ENCODE data around the gene TMPRSS4. TPM values are rescaled to one million over a fixed set of nuclear protein-coding genes. Genes with fewer than 3 reads are reported as not detected.

The TMPRSS4 gene
- total RNA-seq, result not detected in 2 replicates

GRCh38 chr11:118076754-118077281 lies at the start of gene TMPRSS4:
Gene TMPRSS4, plus strand, starts transcription at chr11:118077078. Its CDS starts 225 bp downstream, at chr11:118077303.
- no peak within 1 kb of the TSS for H3K27ac Mint-ChIP-seq
- peaks cover 21% of the 10 kb centered on the region for H3K27me3 Mint-ChIP-seq
- no peaks in the 10 kb centered on the region for H3K36me3 Mint-ChIP-seq (ENCODE audit: low read depth)
- no peak within 1 kb of the TSS for H3K4me3 Mint-ChIP-seq
- H3K4me1 Mint-ChIP-seq, result no peaks in the 10 kb centered on the region
- no peak for DNase-seq
- no peaks in the 10 kb centered on the region for H3K9me3 Mint-ChIP-seq
- intact Hi-C loops (cut with micrococcal nuclease), result no loop called here

GRCh38 chr11:118027694-118028093 lies 49.2 kb upstream of the TMPRSS4 start:
- Mint-ChIP-seq H3K4me1 (peaks cover 20% of the 10 kb centered on the region), H3K4me3 (no peak overlapping the region), H3K9me3 (peaks cover 14% of the 10 kb centered on the region), H3K27me3 (no peaks in the 10 kb centered on the region), H3K27ac (no peak overlapping the region), H3K36me3 (ENCODE audit: low read depth) (peaks cover 1% of the 10 kb centered on the region)
- DNase-seq, result no peak
- intact Hi-C loops (cut with micrococcal nuclease), result no loop called here

- no peak overlapping the region for H3K4me3 Mint-ChIP-seq
- H3K36me3 Mint-ChIP-seq (ENCODE audit: low read depth), result peaks cover 1% of the 10 kb centered on the region
- H3K27ac Mint-ChIP-seq, result peak overlapping the region; percentile 4
- no peaks in the 10 kb centered on the region for H3K27me3 Mint-ChIP-seq
- peaks cover 25% of the 10 kb centered on the region for H3K4me1 Mint-ChIP-seq
- H3K9me3 Mint-ChIP-seq, result peaks cover 14% of the 10 kb centered on the region
- intact Hi-C loops (cut with micrococcal nuclease), result no loop called here
- no peak for DNase-seq
Measured at GRCh38 chr11:118028626-118029025, 48.3 kb upstream of the TMPRSS4 start.

GRCh38 chr11:118033443-118033842 lies 43.4 kb upstream of the TMPRSS4 start:
- Mint-ChIP-seq H3K27me3 (no peaks in the 10 kb centered on the region), H3K4me3 (no peak overlapping the region), H3K4me1 (peaks cover 19% of the 10 kb centered on the region), H3K27ac (no peak overlapping the region), H3K36me3 (ENCODE audit: low read depth) (peaks cover 1% of the 10 kb centered on the region), H3K9me3 (peaks cover 11% of the 10 kb centered on the region)
- peak; percentile 56 for DNase-seq
- intact Hi-C loops (cut with micrococcal nuclease), result no loop called here

- H3K27ac Mint-ChIP-seq, result peak overlapping the region; percentile 81
- intact Hi-C loops (cut with micrococcal nuclease), result no loop called here
- H3K9me3 Mint-ChIP-seq, result no peaks in the 10 kb centered on the region
Measured at GRCh38 chr11:118042141-118042540, 34.7 kb upstream of the TMPRSS4 start.

GRCh38 chr11:118042796-118043195 lies 34.1 kb upstream of the TMPRSS4 start:
- intact Hi-C loops (cut with micrococcal nuclease), result no loop called here
- H3K27ac Mint-ChIP-seq, result peak overlapping the region; percentile 63
- no peaks in the 10 kb centered on the region for H3K9me3 Mint-ChIP-seq
- H3K36me3 Mint-ChIP-seq (ENCODE audit: low read depth), result peaks cover 3% of the 10 kb centered on the region
- no peak for DNase-seq
- H3K4me1 Mint-ChIP-seq, result peaks cover 58% of the 10 kb centered on the region
- peak overlapping the region; percentile 6 for H3K4me3 Mint-ChIP-seq
- H3K27me3 Mint-ChIP-seq, result no peaks in the 10 kb centered on the region

More at GRCh38 chr11:118042141-118042540, 34.7 kb upstream of the TMPRSS4 start:
- peaks cover 3% of the 10 kb centered on the region for H3K36me3 Mint-ChIP-seq (ENCODE audit: low read depth)
- peak overlapping the region; percentile 6 for H3K4me3 Mint-ChIP-seq
- peaks cover 53% of the 10 kb centered on the region for H3K4me1 Mint-ChIP-seq
- no peaks in the 10 kb centered on the region for H3K27me3 Mint-ChIP-seq
- no peak for DNase-seq

- Mint-ChIP-seq H3K4me1 (peaks cover 65% of the 10 kb centered on the region), H3K27ac (peak overlapping the region; percentile 87), H3K36me3 (ENCODE audit: low read depth) (peaks cover under 1% of the 10 kb centered on the region), H3K27me3 (no peaks in the 10 kb centered on the region), H3K4me3 (peak overlapping the region; percentile 8), H3K9me3 (no peaks in the 10 kb centered on the region)
- intact Hi-C loops (cut with micrococcal nuclease), result no loop called here
- DNase-seq, result no peak
Measured at GRCh38 chr11:118045191-118045590, 31.7 kb upstream of the TMPRSS4 start.

- Mint-ChIP-seq H3K9me3 (no peaks in the 10 kb centered on the region), H3K27ac (peak overlapping the region; percentile 87), H3K4me3 (peak overlapping the region; percentile 51), H3K27me3 (no peaks in the 10 kb centered on the region), H3K4me1 (peaks cover 75% of the 10 kb centered on the region), H3K36me3 (ENCODE audit: low read depth) (no peaks in the 10 kb centered on the region)
- DNase-seq, result peak; percentile 76
- intact Hi-C loops (cut with micrococcal nuclease), result loop anchor here (1.0 to 2.0 kb wide), 5 partner anchors 44 to 392 kb away; no protein-coding TSS in a partner anchor
Measured at GRCh38 chr11:118046051-118046963, 30.6 kb upstream of the TMPRSS4 start.

GRCh38 chr11:118046964-118047700 lies 29.7 kb upstream of the TMPRSS4 start:
- H3K4me3 Mint-ChIP-seq, result no peak overlapping the region

GRCh38 chr11:118047749-118048148 lies 29.1 kb upstream of the TMPRSS4 start:
- Mint-ChIP-seq H3K4me1 (peaks cover 80% of the 10 kb centered on the region), H3K27me3 (no peaks in the 10 kb centered on the region), H3K36me3 (ENCODE audit: low read depth) (no peaks in the 10 kb centered on the region), H3K9me3 (no peaks in the 10 kb centered on the region), H3K27ac (peak overlapping the region; percentile 42), H3K4me3 (no peak overlapping the region)
- intact Hi-C loops (cut with micrococcal nuclease), result loop anchor here (2.0 kb wide), 2 partner anchors 73 to 229 kb away; no protein-coding TSS in a partner anchor
- DNase-seq, result no peak

More at GRCh38 chr11:118046964-118047700, 29.7 kb upstream of the TMPRSS4 start:
- intact Hi-C loops (cut with micrococcal nuclease), result loop anchor here (1.0 to 2.0 kb wide), 5 partner anchors 45 to 391 kb away; no protein-coding TSS in a partner anchor
- DNase-seq, result peak; percentile 64
- Mint-ChIP-seq H3K36me3 (ENCODE audit: low read depth) (no peaks in the 10 kb centered on the region), H3K27ac (peak overlapping the region; percentile 87), H3K9me3 (no peaks in the 10 kb centered on the region), H3K27me3 (no peaks in the 10 kb centered on the region), H3K4me1 (peaks cover 79% of the 10 kb centered on the region)

- H3K36me3 Mint-ChIP-seq (ENCODE audit: low read depth), result no peaks in the 10 kb centered on the region
- no peak for DNase-seq
- H3K27ac Mint-ChIP-seq, result peak overlapping the region; percentile 78
- H3K9me3 Mint-ChIP-seq, result no peaks in the 10 kb centered on the region
- intact Hi-C loops (cut with micrococcal nuclease), result no loop called here
- H3K4me3 Mint-ChIP-seq, result no peak overlapping the region
- H3K4me1 Mint-ChIP-seq, result peaks cover 85% of the 10 kb centered on the region
- no peaks in the 10 kb centered on the region for H3K27me3 Mint-ChIP-seq
Measured at GRCh38 chr11:118048472-118049370, 28.2 kb upstream of the TMPRSS4 start.

GRCh38 chr11:118049771-118050170 lies 27.1 kb upstream of the TMPRSS4 start:
- intact Hi-C loops (cut with micrococcal nuclease), result loop anchor here (5.0 kb wide), 1 partner anchor 117 kb away; no protein-coding TSS in a partner anchor
- Mint-ChIP-seq H3K9me3 (no peaks in the 10 kb centered on the region), H3K27me3 (no peaks in the 10 kb centered on the region), H3K4me3 (peak overlapping the region; percentile 15), H3K27ac (peak overlapping the region; percentile 34), H3K4me1 (peaks cover 77% of the 10 kb centered on the region), H3K36me3 (ENCODE audit: low read depth) (no peaks in the 10 kb centered on the region)
- DNase-seq, result no peak

Measured in activated CD4-positive, alpha-beta T cell treated with anti-CD3 and anti-CD28 coated beads, Interleukin-2, amount 10 ng/mL, durations not matched to agents 24 days and 14 days (primary cell).